ENCODE data around the gene LRRC75A.

Gene LRRC75A

DNA sequence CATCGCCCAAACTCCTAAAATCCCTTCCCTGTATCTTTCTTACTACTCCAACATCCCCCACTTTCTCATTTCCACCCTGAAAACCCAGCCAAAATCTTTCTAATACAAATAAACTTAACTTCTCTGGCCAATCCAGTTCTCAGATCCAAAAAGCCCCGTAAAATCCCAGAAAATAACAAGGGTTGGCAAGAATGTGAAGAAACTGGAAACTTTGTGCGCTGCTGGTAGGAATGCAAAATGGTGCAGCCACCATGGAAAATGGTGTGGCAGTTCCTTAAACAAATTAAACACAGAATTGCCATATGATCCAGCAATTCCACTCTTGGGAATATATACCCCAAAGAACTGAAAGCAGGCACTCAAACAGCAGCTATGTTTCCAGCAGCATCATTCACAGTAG is 24.1 kb downstream of the LRRC75A start:
- DNase-seq: no peak
- H3K27me3 Mint-ChIP-seq: no peaks in the 10 kb centered on the region
- ATAC-seq: no peak
- peak overlapping the region in 1 of 2 donors; percentile 15 for H3K27ac Mint-ChIP-seq
- no peak overlapping the region for H3K4me3 Mint-ChIP-seq
- H3K4me1 Mint-ChIP-seq: peaks cover 9% of the 10 kb centered on the region
- H3K9me3 Mint-ChIP-seq: no peaks in the 10 kb centered on the region

DNA sequence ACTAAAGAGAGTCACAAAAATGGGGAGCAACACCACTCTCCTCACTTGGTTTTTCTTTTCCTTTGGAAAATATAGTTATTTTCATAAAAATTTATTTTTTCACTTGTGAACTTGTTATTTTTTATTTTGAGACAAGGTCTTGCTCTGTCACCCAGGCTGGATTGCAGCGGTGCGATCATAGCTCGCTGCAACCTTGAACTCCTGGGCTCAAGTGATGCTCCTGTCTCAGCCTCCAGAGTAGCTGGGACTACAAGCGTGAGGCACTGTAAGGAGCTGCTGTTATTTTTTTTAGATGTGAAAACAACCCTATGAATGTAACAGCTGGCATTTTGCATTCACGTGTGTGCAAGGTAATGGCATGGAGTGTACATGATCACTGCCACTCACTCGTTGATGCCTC is 24.9 kb downstream of the LRRC75A start:
- Mint-ChIP-seq H3K9me3 (no peaks in the 10 kb centered on the region), H3K4me3 (no peak overlapping the region), H3K27ac (no peak overlapping the region), H3K4me1 (peaks cover 7% of the 10 kb centered on the region), H3K27me3 (no peaks in the 10 kb centered on the region)
- DNase-seq: no peak
- no peak for ATAC-seq

DNA sequence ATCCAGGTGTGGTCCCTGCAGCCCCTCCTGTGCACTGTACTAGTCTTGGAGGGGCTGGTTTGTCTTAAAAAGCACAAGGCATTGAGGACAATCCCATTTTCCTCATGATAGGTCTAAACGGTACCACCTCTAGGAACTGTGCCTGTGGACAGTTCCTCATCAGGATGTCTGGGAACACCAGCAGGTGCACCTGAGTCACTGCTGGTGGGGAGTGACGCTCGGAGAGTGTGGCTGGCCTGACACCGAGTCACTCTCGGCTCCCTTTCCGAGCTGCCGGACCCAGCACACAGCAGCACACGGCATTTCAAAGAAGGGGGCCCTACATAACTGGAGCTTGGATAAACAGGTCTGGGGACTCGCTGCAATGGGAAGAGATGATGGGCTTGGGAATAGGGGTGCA is 25.6 kb downstream of the LRRC75A start:
- no peak overlapping the region for H3K27ac Mint-ChIP-seq
- DNase-seq (no peak), ATAC-seq (no peak)
- H3K27me3 Mint-ChIP-seq: no peaks in the 10 kb centered on the region
- peaks cover under 1% of the 10 kb centered on the region for H3K4me1 Mint-ChIP-seq
- H3K4me3 Mint-ChIP-seq: no peak overlapping the region
- no peaks in the 10 kb centered on the region for H3K9me3 Mint-ChIP-seq

DNA sequence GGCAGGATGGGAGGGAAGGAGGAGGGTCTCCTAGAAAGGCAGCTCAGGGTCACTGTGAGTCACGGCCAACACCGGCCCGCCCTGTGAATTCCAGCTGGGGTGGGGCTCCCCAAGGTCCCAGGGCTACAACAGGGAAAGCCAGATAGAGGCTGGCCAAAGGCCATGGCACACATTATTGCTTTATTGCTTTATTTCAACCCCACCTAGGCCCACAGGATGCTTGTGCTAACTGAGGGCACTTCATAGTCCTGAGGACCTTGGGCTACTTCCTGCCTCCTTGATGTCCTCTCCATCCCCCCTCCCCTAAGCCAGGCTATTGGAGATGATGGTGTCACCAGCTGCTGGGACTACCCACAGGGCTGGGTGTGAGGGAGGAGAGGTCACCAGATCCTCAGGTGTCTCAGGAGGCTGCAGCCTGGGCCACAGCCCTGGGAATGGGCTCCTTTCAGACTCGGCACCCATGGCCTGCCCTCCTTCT is 26.1 kb downstream of the LRRC75A start:
- H3K4me3 Mint-ChIP-seq: no peak overlapping the region
- H3K9me3 Mint-ChIP-seq: no peaks in the 10 kb centered on the region
- peak overlapping the region in 1 of 2 donors; percentile 83 for H3K27ac Mint-ChIP-seq
- peak; percentile 26 for ATAC-seq
- H3K27me3 Mint-ChIP-seq: no peaks in the 10 kb centered on the region
- DNase-seq: no peak
- no peaks in the 10 kb centered on the region for H3K4me1 Mint-ChIP-seq

DNA sequence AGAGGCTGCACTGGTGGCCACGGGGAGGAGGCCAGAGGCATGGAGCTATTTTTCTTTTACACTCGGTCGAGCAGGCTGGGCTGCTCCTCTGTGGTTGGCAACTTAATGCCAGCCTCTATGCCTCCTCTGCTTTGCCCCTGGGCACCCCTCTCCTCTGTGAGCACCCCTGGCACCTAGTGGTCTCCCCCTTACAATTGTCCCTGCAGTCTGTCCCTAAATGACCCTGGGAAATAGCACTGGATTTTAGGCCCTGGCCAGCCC is 27.0 kb downstream of the LRRC75A start:
- Mint-ChIP-seq H3K4me3 (no peak overlapping the region), H3K27me3 (no peaks in the 10 kb centered on the region), H3K9me3 (no peaks in the 10 kb centered on the region), H3K4me1 (no peaks in the 10 kb centered on the region), H3K27ac (peak overlapping the region in 1 of 2 donors; percentile 58)
- no peak for ATAC-seq
- DNase-seq: no peak

DNA sequence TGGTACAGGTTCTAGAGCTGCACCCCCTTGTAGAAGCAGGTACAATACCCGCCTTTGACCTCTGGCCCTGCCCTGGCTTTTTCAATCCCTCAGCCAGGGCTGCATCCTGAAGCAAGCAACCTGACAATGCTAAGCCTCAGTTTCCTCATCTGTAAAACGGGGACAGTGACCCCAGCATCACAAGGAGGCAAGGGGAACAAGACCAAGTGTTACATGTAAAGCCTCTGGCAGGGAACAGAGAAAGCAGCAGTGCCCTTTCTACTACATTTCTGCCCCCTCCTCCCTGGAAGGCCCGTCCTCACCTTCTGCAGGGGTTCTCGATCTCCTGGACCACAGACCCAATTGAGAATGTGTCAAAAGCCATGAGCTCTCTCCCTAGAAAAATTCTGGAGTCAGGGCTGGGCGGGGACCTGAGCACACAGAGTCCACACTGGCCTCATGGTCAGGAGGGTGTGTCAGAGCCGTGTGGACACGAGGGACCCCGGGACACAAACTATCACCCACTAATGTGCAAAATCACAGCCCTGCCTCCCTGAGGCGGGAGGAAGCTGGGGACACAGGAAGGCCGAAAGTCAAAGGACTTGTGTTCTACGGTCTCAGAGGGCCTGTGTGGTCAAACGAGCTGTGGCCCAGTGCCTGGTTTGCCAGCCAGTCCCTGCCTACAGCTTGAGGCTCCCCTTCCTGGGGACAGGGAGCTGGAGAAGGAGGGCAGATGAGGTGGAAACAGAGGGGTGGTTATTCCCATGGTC is 27.5 kb downstream of the LRRC75A start:
- ATAC-seq (no peak), DNase-seq (no peak)
- Mint-ChIP-seq H3K9me3 (no peaks in the 10 kb centered on the region), H3K4me1 (no peaks in the 10 kb centered on the region), H3K27ac (peak overlapping the region in 1 of 2 donors; percentile 93), H3K27me3 (no peaks in the 10 kb centered on the region), H3K4me3 (no peak overlapping the region)

DNA sequence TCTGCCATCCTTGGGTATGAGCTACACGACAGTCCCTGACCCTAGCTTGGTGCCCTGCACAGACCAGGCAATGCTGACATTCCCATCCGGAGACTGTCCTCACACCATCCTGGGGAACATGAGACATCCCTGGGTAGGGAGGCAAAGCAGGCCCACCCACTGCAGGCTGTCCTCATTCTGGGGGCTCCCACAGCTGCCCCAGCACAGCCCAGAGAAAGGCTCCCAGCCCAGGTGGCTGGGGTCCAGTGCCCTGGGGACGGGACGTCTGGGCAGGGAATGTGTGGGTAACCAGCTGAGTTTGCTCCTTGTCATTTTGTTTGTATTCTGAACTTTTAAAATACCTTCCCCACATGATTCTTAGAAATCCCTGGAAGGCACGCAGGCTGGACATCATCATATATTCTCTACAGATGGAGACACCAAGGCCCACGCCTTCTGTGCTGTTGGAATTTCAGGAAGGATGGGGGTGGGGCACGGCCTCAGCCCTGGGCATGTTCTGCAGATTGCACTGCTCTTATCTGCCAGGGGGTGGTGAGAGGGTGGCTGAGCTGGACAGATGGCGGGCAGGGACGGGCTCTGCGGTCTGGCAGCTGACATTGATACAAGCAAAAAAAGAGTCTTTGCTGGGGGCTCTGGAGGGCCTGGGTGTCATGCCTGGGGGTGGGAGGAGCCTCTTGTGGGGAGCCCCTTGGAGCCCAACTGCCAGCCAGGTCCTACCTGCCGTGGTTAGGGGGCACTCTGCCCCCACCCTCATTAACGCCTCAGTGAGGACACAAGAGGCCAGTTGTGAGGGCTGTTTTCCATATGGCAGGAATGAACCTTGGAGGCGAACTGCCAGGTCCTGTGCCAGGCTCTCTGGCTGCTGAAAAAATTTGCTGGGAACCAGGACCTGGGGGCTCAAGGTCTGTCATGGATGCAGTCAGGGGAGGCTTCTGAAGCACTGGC is 28.4 kb downstream of the LRRC75A start:
- no peaks in the 10 kb centered on the region for H3K4me1 Mint-ChIP-seq
- H3K4me3 Mint-ChIP-seq: no peak overlapping the region
- DNase-seq (no peak), ATAC-seq (no peak)
- no peaks in the 10 kb centered on the region for H3K9me3 Mint-ChIP-seq
- H3K27ac Mint-ChIP-seq: peak overlapping the region in 1 of 2 donors; percentile 32
- no peaks in the 10 kb centered on the region for H3K27me3 Mint-ChIP-seq

DNA sequence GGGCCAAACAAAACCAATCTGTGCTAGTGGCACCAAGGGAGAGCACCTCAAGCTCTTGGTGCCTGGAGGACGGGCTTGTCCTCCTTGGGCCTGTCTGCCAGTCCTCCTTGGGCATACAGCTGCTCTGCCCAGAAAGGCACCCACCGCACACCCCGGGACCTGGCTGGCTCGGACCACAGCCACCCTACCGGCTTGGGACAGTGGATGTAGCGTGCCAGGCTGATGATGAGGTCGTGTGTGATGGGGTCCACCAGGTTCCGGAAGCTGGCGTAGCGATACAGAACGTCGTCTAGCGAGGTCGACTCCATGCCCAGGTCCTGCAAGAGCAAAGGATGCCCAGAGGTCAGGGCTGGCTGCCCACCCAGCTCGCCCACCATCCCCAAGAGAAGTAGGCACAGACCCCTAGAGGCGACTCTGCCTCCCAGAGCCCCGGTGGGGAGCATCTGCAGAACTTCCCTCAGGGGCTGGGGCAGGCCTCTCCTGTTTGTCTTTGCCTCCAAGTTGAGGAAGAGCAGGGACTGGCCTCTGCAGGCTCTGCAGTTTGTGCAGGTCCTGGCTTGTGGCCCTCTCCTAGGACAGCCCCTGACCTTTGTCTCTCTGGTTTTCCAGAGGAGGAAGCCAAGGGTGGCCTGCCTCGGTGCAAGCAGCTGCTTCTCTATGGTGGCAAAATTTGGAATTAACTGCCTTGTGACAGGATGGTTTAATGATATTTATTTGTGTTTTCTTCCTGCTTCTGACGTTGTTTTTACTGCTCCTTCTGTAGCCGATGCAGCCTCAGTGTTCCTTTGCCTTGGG is 29.7 kb downstream of the LRRC75A start:
- Mint-ChIP-seq H3K4me3 (no peak overlapping the region), H3K9me3 (no peaks in the 10 kb centered on the region), H3K27me3 (no peaks in the 10 kb centered on the region), H3K4me1 (peaks cover 2% of the 10 kb centered on the region), H3K27ac (peak overlapping the region in 1 of 2 donors; percentile 38)
- ATAC-seq (no peak), DNase-seq (no peak)

DNA sequence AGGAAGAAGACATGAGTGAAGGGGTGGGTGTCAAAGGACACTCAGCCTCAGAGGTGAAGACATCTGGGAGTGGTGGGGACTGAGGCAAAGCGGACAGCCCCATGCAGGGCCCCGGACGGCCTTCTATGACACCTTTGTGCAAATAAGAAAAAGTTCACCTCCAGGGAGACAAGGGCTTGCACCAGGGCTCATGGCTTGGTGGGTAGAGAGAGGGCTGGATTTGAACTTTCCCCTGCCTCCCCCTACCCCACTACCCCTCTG is 30.5 kb downstream of the LRRC75A start:
- Mint-ChIP-seq H3K4me1 (peaks cover 5% of the 10 kb centered on the region), H3K27ac (no peak overlapping the region), H3K9me3 (no peaks in the 10 kb centered on the region), H3K27me3 (no peaks in the 10 kb centered on the region), H3K4me3 (no peak overlapping the region)
- DNase-seq (no peak), ATAC-seq (no peak)

DNA sequence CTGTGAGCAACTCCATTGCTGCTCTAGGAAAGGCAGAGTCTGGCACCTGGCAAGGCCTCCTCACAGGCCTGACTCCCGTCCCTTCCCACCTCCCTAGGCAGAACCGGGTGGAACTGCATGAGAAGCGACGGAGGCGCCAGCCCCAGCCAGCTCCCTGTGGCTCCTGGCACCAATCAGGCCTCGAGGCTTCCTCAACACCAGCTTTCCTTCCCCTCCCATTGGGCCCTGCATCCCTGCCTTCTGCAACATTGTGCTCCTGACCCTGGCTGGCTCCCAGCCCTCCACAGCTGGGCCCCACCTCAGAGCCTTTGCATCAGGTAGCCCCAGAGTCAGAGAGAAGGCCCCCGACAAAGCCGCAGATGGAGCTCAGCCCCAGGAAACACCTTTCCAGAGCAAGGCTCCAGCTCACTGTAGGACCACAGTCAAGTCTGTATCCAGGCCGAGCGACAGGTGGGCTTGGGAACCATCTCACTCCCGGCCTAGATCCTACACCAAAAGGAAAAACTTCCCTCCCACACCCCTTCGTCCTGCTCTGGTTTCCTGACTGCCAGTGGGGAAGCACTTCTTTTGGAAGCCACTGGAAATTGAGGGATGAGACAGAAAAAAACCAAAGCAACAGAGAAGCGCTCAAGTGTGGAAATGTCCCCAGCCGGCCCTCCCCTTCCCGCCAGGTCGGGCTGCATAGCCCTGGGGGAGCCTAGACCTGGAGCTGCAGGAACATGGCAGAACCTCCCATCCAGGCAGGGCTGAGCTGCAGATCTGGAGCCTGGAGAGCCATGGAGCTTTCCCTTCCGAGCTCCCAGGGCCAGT is 31.0 kb downstream of the LRRC75A start:
- Mint-ChIP-seq H3K27me3 (no peaks in the 10 kb centered on the region), H3K27ac (peak overlapping the region in 1 of 2 donors; percentile 35), H3K4me1 (peaks cover 5% of the 10 kb centered on the region), H3K4me3 (no peak overlapping the region), H3K9me3 (no peaks in the 10 kb centered on the region)
- ATAC-seq: no peak
- no peak for DNase-seq

DNA sequence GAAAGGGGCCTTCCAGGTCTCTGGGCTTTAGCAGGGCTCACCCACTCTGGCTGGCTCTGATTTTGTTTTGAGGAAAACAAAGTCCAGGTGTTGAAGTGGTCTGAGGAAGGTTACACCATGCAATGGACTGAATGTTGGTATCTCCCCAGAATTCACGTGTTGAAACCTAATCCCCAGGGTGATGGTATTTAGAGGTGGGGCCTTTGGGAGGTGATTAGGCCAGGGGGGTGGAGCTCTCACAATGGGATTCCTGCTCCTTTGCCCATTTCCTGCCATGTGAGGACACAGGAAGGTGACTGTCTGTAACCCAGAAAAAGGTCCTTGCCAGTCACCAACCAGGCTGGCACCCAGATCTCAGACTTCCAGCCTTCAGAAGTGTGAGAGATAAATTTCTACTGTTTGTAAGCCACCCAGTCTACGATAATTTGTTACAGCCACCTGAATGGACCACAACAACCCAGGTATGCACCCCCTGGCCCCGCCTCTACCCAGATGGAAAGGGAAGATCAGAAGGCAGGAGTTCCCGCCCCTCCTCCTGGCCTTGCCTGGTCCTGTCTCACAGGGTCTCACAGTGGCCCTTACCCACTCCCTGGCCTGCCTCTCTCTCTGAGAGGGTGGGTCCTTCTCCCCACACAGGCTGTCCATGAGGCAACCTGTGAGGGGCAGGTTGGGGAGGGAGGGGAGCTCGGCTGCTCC is 32.0 kb downstream of the LRRC75A start:
- H3K27ac Mint-ChIP-seq: peak overlapping the region in 1 of 2 donors; percentile 34
- peak; percentile 29 for ATAC-seq
- no peak for DNase-seq

DNA sequence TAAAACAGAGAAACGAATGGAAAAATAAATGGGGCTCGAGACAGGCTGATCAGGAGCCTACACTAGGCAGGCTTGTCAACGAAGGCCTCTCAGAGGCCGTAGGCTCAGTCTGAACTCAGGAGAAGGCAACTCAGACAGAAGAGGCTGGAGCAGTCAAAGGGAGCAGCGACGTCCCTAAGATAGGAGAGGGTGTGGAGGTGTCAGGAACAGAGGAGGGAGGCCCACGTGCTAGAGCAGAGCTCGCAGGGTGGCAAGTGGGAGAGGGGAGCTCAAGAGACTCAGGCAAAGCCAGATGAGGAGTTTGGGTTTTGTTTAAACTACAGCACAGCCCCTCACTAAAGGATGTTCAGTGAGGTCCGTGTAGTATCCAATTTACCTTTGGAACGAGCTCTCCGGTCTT is 32.7 kb downstream of the LRRC75A start:
- no peak for DNase-seq
- Mint-ChIP-seq H3K4me3 (no peak overlapping the region), H3K4me1 (peaks cover 5% of the 10 kb centered on the region), H3K27me3 (no peaks in the 10 kb centered on the region), H3K27ac (no peak overlapping the region), H3K9me3 (no peaks in the 10 kb centered on the region)
- no peak for ATAC-seq

More for the DNA sequence above, 32.0 kb downstream of the LRRC75A start:
- Mint-ChIP-seq H3K4me1 (peaks cover 5% of the 10 kb centered on the region), H3K27me3 (no peaks in the 10 kb centered on the region), H3K4me3 (no peak overlapping the region), H3K9me3 (no peaks in the 10 kb centered on the region)

DNA sequence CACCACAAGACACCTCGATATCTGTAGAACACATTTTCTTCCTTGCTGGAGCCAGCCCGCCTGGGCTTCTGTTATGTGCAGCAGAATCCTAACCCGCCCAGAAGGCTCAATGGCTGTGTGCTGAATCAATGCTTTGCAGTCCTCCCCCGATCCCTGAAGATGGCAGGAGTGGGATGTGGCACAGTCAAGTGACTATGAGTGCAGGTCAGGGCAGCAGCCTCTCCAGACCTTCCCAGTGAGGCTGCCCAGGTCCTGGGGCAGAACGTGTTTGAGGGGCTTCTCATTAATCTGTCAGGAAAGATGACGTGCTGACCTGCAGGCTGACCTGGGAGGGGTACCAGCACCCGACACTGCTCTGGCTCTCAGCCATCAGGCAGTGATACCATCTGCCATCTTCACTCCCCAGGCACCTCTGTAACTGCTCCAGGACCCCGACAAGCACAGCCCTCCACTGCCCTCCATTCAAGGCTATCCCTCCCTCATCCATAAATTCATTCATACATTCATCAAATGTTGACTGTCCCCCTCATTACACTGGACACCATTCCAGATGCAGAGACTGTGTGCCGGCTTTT is 35.2 kb downstream of the LRRC75A start:
- no peak for ATAC-seq
- H3K9me3 Mint-ChIP-seq: no peaks in the 10 kb centered on the region
- peaks cover 16% of the 10 kb centered on the region for H3K4me1 Mint-ChIP-seq
- H3K27me3 Mint-ChIP-seq: no peaks in the 10 kb centered on the region
- H3K27ac Mint-ChIP-seq: no peak overlapping the region
- DNase-seq: no peak
- H3K4me3 Mint-ChIP-seq: no peak overlapping the region

DNA sequence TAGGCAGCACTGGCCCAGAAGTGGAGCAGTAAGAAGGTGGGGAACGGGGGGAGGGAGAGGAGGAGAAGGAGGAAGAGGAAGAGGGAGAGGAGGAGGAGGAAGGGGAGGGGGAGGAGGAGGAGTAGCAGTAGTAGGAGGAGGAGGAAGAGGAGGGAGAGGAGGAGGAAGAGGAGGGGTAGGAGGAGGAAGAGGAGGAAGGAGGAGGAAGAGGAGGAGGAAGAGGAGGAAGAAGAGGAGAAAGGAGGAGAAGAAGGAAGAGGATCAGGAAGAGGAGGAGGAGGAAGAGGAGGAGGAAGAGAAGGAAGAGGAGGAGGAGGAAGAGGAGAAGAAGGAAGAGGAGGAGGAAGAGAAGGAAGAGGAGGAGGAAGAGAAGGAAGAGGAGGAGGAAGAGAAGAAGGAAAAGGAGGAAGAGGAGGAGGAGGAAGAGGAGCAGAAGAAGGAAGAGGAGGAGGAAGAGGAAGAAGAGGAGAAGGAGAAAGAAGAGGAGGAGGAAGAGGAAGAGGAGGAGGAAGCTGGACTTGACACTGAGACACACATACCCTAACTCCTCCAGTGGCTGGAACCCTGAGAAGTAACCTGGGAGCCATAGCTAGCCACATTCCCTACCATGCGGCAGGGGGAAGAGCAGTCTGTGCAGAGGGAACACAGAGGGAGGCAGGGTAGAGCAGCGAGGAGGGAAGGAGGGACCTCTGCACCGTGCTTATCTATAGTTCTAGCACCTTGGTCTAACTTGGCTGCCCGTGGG is 35.8 kb downstream of the LRRC75A start:
- DNase-seq: no peak
- H3K4me3 Mint-ChIP-seq: no peak overlapping the region
- H3K27ac Mint-ChIP-seq: peak overlapping the region in 1 of 2 donors; percentile 64
- no peaks in the 10 kb centered on the region for H3K9me3 Mint-ChIP-seq
- H3K27me3 Mint-ChIP-seq: no peaks in the 10 kb centered on the region
- H3K4me1 Mint-ChIP-seq: peaks cover 18% of the 10 kb centered on the region
- no peak for ATAC-seq
